ENCODE results near the gene TNRC6C.
"Not testable (repeated sequence)": the region's sequence is repeated elsewhere in the genome, so short reads cannot be mapped to it uniquely, and the experiment has no call there.

The TNRC6C gene

DNA sequence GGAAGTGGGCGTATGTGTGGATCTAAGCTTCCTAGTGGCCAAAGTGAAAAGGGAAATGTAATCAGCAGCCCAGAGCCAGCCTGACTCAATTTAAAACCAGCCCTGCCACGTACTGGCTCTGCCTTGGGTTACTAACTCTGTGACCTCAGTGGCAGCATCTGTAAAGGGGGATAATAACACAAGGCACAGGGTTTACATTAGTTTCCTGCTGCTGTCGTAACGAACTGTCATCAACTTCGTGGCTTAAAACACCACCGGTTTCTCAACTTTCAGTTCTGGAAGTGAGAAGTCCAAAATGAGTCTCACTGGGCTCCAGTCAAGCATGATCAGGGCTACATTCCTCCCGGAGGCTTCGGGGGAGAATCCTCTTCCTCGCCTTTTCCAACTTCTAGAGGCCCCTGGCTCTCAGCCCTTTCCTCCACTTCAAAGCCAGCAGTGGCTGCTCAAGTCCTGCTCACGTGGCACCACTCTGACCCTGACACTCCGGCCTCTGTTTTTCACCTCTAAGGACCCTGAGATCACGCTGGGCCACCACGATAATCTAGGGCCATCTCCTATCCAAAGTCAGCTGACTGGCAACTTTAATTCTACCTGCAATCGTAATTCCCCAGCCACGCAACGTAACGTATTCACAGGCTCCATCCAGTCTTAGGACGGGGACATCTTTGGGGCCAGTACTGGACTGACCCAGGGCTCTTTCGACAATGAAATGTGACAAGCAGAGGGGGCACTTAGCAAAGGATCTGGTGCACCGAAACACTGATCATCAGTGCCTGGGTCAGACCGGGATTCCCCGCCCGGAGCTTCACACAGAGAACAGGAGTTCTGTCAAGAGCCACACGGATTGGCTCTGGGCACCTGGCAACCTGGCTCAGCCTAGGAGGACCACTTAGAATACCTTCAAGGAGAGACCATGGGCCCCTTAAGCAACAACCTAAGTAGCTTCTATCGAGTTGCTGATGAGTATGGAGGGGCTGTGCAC is 155.6 kb downstream of the TNRC6C start:
- no peak for TF ChIP-seq ZNF274 (IDR thresholded peaks at IDR 0.05; ENCODE audit: low read depth, low read length)
- H3K4me3 ChIP-seq (ENCODE audit: low read length) = no peak overlapping the region

DNA sequence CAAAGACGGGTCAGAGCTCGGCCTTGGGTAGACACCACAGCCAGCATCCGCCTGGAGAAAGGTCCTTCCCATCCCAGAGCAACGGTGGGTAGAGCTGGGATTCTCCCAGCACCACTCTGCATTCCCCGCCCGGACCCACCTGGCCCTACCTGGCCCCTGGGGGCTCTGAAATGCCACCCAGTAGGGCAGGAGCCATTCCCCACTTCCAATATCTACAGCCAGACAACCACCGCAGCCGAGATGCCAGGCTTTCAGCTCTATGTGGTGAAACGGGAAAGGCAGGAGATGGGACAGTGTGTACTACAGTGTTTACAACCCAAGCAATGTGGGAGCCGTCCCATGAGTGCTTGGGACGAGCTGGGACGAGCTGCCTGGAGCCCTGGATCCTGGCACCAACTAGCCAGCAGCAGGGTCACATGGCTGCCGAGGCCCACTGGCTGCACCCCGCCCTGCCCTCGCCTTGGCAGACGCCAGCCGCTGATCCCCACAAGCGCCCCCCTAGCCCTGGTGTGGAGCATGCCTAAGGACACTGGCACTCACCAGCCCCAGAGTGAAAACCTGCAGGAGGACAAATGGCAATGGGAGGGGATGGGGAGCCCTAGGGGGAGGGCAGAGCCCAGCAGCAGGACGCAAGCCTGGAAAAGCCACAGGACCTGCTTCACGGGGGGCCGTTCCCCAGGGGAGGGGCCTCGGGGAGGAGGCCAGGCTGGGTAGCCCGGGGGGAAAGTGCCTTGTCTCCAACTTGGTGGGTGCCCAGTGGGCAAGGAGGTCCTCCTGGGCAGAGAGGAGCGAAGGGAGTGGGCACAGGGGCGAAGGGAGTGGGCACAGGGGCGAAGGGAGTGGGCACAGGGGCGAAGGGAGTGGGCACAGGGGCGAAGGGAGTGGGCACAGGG is 156.6 kb downstream of the TNRC6C start:
- TF ChIP-seq ZNF274 (IDR thresholded peaks at IDR 0.05; ENCODE audit: low read depth, low read length) = no peak
- no peak overlapping the region for H3K4me3 ChIP-seq (ENCODE audit: low read length)

DNA sequence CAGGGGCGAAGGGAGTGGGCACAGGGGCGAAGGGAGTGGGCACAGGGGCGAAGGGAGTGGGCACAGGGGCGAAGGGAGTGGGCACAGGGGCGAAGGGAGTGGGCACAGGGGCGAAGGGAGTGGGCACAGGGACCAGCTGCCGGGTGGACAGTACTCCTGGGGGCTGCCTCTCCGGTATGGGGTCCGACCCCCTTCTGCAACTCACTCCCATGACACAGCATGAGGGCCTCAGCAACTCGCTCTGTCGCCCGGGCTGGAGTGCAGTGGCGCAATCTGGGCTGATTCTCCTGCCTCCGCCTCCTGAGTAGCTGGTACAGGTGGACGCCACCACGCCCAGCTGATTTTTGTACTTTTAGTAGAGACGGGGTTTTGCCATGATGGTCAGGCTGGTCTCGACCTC is 157.3 kb downstream of the TNRC6C start:
- not testable (repeated sequence) for H3K4me3 ChIP-seq (ENCODE audit: low read length)

DNA sequence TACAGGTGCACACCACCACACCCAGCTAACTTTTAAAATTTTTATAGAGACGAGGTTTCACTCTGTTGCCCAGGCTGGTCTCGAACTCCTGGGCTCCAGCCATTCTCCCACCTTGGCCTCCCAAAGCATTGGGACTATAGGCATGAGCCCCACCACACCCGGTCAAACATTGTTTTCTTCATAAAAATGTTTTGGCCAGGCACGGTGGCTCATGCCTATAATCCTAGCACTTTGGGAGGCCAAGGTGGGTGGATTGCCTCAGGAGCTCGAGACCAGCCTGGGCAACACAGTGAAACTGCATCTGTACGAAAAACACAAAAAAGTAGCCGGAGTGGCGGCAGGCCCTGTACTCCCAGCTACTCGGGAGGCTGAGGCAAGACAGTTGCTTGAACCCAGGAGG is 157.9 kb downstream of the TNRC6C start:
- H3K4me3 ChIP-seq (ENCODE audit: low read length) = no peak overlapping the region
- TF ChIP-seq ZNF274 (IDR thresholded peaks at IDR 0.05; ENCODE audit: low read depth, low read length) = no peak

DNA sequence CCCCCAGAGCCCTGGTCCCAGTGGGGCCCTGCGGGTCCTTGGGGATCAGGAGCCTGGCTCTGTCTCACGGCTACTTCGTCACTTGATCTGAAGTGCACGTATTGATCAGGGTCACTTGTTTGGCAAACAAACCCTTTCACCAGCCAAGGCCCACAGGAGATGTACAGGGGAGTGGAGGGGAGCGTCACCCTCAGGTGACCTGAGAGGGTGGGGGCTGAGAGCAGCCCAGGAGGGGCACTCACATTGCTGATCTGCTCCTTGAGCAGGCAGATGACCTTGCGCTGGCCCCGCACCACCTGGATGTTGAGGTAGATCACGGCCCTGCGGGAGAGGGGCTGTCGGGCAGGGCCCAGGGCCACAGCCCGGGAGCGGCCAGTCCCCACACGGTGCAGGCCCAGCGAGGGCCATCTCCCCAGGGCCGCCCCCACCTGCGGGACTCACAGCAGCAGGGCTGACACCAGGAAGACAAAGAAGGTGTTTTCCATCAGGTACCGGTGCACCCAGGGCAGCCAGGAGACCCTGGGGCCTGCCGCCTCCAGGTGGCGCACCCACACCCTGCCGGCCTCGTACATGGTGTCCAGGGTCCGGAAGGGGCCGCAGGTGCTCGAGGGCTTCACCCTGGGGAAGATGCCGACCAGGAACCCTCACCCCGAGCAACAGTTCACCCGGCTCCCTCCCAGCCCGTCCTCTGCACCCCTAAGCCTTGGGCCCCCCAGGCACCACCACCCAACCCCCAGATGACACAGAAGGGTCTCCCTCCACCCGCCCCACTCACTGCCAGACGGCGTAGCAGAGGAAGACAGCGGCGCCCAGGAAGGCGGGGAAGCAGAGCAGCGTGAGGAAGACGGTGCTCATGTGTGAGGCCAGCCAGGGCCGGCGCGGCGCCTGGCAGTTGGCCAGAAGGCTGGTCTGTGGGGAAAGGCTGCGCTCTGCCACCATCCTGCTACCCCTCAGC is 158.8 kb downstream of the TNRC6C start:
- no peak for TF ChIP-seq ZNF274 (IDR thresholded peaks at IDR 0.05; ENCODE audit: low read depth, low read length)

DNA sequence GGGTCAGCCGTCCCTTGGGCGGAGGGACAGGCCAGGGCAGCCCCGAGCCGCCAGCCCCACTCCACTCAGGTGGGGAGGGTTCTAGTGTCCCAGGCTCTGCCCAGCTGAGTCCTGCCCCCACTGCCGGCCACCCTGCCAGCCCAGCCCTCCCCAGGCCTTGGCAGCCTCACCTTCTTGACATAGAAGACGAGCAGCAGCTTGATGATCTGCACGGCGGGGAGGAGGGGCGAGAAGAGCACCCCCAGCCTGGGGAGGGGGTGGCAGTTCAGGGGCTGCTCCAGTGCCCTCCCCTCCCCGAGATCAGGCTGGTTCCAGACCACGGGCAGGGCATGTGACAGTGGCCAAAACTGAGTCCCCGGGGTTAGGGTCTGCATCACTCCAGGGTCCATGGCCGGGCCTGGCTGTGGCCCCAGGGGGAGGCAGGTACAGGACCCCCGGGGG is 160.3 kb downstream of the TNRC6C start:
- TF ChIP-seq ZNF274 (IDR thresholded peaks at IDR 0.05; ENCODE audit: low read depth, low read length) = no peak
- H3K4me3 ChIP-seq (ENCODE audit: low read length) = no peak overlapping the region

More for the DNA sequence above, 158.8 kb downstream of the TNRC6C start:
- H3K4me3 ChIP-seq (ENCODE audit: low read length) = no peak overlapping the region

DNA sequence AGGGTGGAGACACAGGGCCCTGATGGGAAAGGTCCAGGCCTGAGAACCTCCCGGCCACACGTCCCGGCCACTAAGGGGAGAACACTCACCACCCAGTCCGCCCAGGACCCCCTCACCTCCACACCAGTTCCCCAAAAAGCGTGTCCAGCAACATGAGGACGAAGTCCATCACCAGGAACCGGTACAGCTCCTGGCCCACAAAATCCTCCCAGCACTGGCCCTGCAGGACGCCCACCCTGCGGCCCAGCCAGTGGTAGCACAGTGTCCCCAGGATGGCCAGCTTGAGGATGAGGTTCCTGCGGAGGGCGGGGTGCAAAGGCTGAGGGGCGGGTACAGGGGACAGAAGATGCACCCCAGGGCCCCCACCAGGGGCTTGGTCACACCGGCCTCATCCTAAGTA is 162.0 kb downstream of the TNRC6C start:
- no peak overlapping the region for H3K4me3 ChIP-seq (ENCODE audit: low read length)
- TF ChIP-seq ZNF274 (IDR thresholded peaks at IDR 0.05; ENCODE audit: low read depth, low read length) = no peak

DNA sequence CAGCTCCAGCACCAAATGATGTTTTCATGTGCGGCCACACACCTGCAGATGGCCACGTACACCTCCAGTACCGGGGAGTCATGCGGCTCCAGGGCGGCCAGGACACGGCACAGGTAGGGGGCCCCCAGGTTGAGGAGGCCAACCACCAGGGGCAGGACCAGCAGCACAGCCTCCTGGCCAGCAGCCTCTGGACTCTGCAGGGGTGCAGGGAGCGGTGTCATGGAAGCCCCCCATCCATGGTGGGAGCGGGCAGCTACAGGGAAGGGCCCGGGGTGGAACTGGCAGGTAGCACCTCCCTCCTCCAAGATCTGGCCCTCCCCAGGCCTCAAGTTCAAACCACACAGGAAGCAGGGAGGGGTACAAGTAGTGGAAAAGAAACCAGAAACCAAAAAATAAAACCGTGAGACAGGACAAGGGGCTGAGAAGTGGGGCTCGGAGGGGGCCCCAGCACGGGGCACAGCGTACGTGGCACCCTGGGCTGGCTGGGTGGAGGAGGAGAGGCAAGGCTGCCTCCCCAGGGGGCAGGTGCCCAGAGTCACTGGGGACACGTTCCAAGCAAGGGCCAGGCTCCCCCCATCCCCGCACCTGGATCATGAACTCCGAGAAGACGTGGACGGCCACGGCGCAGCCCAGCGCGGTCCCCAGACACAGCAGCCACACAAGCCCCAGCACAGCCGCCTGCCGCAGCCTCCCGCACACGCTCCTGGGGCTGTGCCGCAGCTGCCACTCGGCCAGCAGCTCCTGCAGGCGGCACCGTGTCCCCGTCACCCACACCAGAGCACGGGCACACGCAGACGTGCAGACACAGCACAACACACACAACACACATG is 162.7 kb downstream of the TNRC6C start:
- H3K4me3 ChIP-seq (ENCODE audit: low read length) = peak overlapping the region; percentile 40; the same call in 1 of the 2 replicates

DNA sequence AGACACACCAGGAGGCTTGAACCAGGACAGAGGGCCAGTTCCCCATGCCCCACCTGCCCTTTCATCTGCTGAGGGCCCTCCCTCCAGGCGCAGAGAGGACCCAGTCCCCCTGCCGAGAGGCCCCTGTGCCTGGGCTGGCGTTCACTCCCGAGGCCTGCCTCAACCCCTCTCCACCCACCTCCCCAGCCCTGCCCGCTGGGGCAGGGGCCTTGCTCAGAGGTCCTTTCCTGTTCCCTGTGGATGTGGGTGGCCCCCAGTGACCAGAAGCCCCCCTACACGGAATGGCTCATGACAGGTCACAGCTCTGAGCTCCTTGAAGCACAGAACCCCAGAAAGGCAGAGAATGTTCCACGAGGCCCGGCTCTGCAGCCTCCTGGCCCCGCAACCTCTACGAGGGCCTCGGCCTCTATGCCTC is 163.3 kb downstream of the TNRC6C start:
- no peak for TF ChIP-seq ZNF274 (IDR thresholded peaks at IDR 0.05; ENCODE audit: low read depth, low read length)
- peak overlapping the region; percentile 40; the same call in 1 of the 2 replicates for H3K4me3 ChIP-seq (ENCODE audit: low read length)

More for the DNA sequence above, 162.7 kb downstream of the TNRC6C start:
- no peak for TF ChIP-seq ZNF274 (IDR thresholded peaks at IDR 0.05; ENCODE audit: low read depth, low read length)

DNA sequence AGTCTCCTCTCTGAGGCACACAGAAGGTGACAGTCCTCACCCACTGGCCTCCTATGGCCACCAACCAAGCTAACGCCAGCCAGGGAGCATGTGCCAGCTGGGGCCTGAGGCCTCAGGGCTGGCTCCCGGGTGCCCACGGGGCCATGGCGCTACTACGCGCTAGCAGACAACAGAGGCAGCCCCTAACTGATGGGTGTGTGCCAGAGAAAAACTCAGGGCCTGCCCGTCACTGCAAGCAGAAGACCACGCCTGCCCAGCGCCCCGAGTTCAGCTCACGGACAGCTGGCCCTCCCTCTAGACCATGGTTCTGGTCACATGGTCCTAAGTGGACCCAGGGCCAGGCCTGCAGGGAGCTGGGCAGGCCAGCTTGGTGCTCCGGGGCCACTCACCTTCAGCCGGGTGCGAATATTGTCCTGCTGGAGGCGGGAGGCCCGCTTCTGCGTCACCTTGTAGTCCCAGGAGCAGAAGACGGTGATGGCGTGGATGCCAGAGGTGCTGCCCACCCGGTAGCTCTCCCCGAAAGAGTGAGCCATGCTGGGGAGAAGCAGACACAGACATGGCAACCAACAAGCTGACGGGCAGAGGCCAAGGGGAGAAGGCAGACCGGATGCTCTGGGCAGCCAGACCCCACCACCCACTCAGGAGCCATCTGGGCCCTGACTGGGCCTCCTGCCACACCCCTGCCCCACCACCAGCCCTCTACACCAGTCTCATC is 163.9 kb downstream of the TNRC6C start:
- TF ChIP-seq ZNF274 (IDR thresholded peaks at IDR 0.05; ENCODE audit: low read depth, low read length) = no peak
- peak overlapping the region; percentile 40; the same call in 1 of the 2 replicates for H3K4me3 ChIP-seq (ENCODE audit: low read length)

DNA sequence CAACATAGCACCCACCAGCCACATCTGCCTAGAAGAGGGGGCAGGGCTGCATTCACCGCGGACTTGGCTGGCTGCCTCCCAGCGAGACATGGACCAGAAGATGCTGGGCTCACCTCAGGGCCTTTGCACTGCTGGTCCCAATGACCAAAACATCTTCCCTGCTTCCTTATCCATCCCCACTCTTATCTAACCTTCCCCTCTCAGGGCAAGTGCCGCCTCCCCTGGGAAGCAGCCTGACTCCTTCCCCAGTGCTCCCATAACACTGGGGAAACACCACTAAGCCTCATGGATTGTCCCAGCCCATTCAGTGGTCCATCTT is 164.4 kb downstream of the TNRC6C start:
- no peak overlapping the region; the same call in 1 of the 2 replicates for H3K4me3 ChIP-seq (ENCODE audit: low read length)
- no peak for TF ChIP-seq ZNF274 (IDR thresholded peaks at IDR 0.05; ENCODE audit: low read depth, low read length)

DNA sequence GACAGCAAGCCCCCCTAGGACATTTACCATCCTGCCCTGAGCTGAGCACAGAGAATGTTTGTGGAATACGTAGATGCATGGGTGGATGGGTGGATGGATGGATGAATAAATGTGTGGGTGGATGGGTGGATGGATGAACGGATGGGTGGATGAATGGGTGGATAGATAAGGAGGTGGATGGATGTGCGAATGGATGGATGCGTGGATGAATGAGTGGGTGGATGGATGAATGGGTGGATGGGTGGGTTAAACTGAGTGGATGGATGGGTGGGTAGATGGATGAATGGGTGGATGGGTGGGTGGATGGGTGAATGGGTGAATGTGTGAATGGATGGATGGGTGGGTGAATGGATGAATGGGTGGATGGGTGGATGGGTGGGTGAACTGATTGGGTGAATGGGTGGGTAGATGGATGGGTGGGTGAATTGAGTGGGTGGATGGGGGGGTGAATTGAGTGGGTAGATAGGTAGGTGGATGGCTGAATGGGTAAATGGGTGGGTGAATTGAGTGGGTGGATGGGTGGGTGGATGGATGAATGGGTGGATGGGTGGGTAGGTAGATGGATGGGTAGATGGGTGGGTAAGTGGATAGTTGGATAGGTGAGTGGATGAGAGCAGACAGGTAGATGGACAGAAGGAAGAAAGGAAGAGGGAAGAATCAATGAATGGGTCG is 164.9 kb downstream of the TNRC6C start:
- no peak overlapping the region; the same call in 1 of the 2 replicates for H3K4me3 ChIP-seq (ENCODE audit: low read length)
- no peak for TF ChIP-seq ZNF274 (IDR thresholded peaks at IDR 0.05; ENCODE audit: low read depth, low read length)
